PC-3 (cell line): ENCODE data around the gene SLC9A8.

Experiments
- CTCF ChIP-seq: fragments of 300-600 bp; sonication (generic); conservative IDR thresholded peaks from 2 replicates; pipeline ENCODE4 v1.5.1; 2017; ENCODE audit warnings: antibody characterized with exemption, low read depth, mild to moderate bottlenecking, low read length
- EZH2 ChIP-seq: fragments of 300-600 bp; sonication (generic); IDR thresholded peaks from one replicate; pipeline ENCODE4 v1.6.1; 2017; ENCODE audit warnings: antibody characterized with exemption, mild to moderate bottlenecking, low read length; ENCODE audit not compliant: unreplicated experiment
- EZH2phosphoT487 ChIP-seq: fragments of 300-600 bp; sonication (generic); IDR thresholded peaks from 2 replicates; pipeline ENCODE4 v1.6.1; 2018; ENCODE audit warnings: mild to moderate bottlenecking, antibody characterized with exemption, low read length, borderline replicate concordance

- no peak for TF ChIP-seq CTCF
- no peak for TF ChIP-seq EZH2phosphoT487
- TF ChIP-seq EZH2: no peak
Observed at GRCh38 chr20:49784291-49784690, 28.3 kb upstream of the SLC9A8 start.
